ENCODE data around the gene MRTFB.

MRTFB gene

GRCh38 chr16:14028202-14028601 lies 42.9 kb upstream of the MRTFB start (continued):
- TF ChIP-seq CREB5 (CRISPR knock-in tag; IDR thresholded peaks at IDR 0.05; ENCODE audit: low read depth), result no peak
- no peak for TF ChIP-seq ZNF70 (CRISPR knock-in tag; IDR thresholded peaks at IDR 0.05)
- TF ChIP-seq CSDC2 (CRISPR knock-in tag; IDR thresholded peaks at IDR 0.05), result no peak
- TF ChIP-seq ZNF8 (CRISPR knock-in tag; IDR thresholded peaks at IDR 0.05), result no peak

GRCh38 chr16:14029658-14030057 lies 41.5 kb upstream of the MRTFB start:
- TF ChIP-seq ZNF565 (CRISPR knock-in tag; conservative IDR thresholded peaks at IDR 0.05; ENCODE audit: low read depth) (no peak), ESRRG (CRISPR knock-in tag; IDR thresholded peaks at IDR 0.05) (no peak), CREB5 (CRISPR knock-in tag; IDR thresholded peaks at IDR 0.05; ENCODE audit: low read depth) (no peak), ISL1 (CRISPR knock-in tag; IDR thresholded peaks at IDR 0.05) (no peak), ZNF8 (CRISPR knock-in tag; IDR thresholded peaks at IDR 0.05) (no peak), BACH2 (CRISPR knock-in tag; IDR thresholded peaks at IDR 0.05; ENCODE audit: borderline replicate concordance) (no peak), TOX (CRISPR knock-in tag; IDR thresholded peaks at IDR 0.05; ENCODE audit: borderline replicate concordance) (no peak), GLIS3 (CRISPR knock-in tag; IDR thresholded peaks at IDR 0.05) (no peak), ZFP3 (CRISPR knock-in tag; IDR thresholded peaks at IDR 0.05) (no peak), POU6F1 (CRISPR knock-in tag; IDR thresholded peaks at IDR 0.05; ENCODE audit: borderline replicate concordance, low read depth) (no peak), PPARA (CRISPR knock-in tag; IDR thresholded peaks at IDR 0.05; ENCODE audit: borderline replicate concordance) (no peak), SNAI2 (CRISPR knock-in tag; IDR thresholded peaks at IDR 0.05) (no peak), ZC3H10 (CRISPR knock-in tag; IDR thresholded peaks at IDR 0.05) (no peak), PATZ1 (CRISPR knock-in tag; IDR thresholded peaks at IDR 0.05; ENCODE audit: borderline replicate concordance) (no peak)
- no peak for ATAC-seq

GRCh38 chr16:14035092-14035491 lies 36.0 kb upstream of the MRTFB start:
- no peak for ATAC-seq
- TF ChIP-seq RARB (CRISPR knock-in tag; IDR thresholded peaks at IDR 0.05) (no peak), CSRNP3 (CRISPR knock-in tag; IDR thresholded peaks at IDR 0.05) (no peak), BACH2 (CRISPR knock-in tag; IDR thresholded peaks at IDR 0.05; ENCODE audit: borderline replicate concordance) (no peak), ZNF70 (CRISPR knock-in tag; IDR thresholded peaks at IDR 0.05) (no peak), POU6F1 (CRISPR knock-in tag; IDR thresholded peaks at IDR 0.05; ENCODE audit: borderline replicate concordance, low read depth) (no peak), ZNF565 (CRISPR knock-in tag; conservative IDR thresholded peaks at IDR 0.05; ENCODE audit: low read depth) (no peak), PPARA (CRISPR knock-in tag; IDR thresholded peaks at IDR 0.05; ENCODE audit: borderline replicate concordance) (no peak), TCF4 (CRISPR knock-in tag; IDR thresholded peaks at IDR 0.05; ENCODE audit: borderline replicate concordance) (no peak), OSR1 (CRISPR knock-in tag; IDR thresholded peaks at IDR 0.05) (no peak), ZNF8 (CRISPR knock-in tag; IDR thresholded peaks at IDR 0.05) (no peak), CSDC2 (CRISPR knock-in tag; IDR thresholded peaks at IDR 0.05) (no peak), PATZ1 (CRISPR knock-in tag; IDR thresholded peaks at IDR 0.05; ENCODE audit: borderline replicate concordance) (no peak), ESRRG (CRISPR knock-in tag; IDR thresholded peaks at IDR 0.05) (no peak), SNAI2 (CRISPR knock-in tag; IDR thresholded peaks at IDR 0.05) (no peak), ISL1 (CRISPR knock-in tag; IDR thresholded peaks at IDR 0.05) (no peak), TSHZ2 (CRISPR knock-in tag; IDR thresholded peaks at IDR 0.05) (no peak), ARNTL (CRISPR knock-in tag; IDR thresholded peaks at IDR 0.05; ENCODE audit: borderline replicate concordance, low read depth) (no peak)
